MM.1S (cell line): ENCODE data around the gene PSMC3.
A peak's percentile ranks its signal among the peaks of the same experiment; 100 is the strongest.

Experiments
- DNase-seq: peaks from one replicate; pipeline ENCODE4 v3.0.0-alpha.2; 2015
- H2AFZ ChIP-seq: fragments of 300-600 bp; sonication (generic); 2 replicates; pipeline ENCODE4 v1.6.0; 2016; ENCODE audit warnings: antibody characterized with exemption, low read length
- H3F3A ChIP-seq: fragments of 300-600 bp; sonication (generic); 2 replicates; pipeline ENCODE4 v1.6.1; 2016; ENCODE audit warnings: mild to moderate bottlenecking, antibody characterized with exemption, low read length, moderate library complexity, mixed read lengths; ENCODE audit not compliant: insufficient read depth
- H3K27ac ChIP-seq: fragments of 300-600 bp; sonication (generic); 2 replicates; pipeline ENCODE4 v1.5.1; 2016; ENCODE audit warnings: mild to moderate bottlenecking, low read length
- H3K27me3 ChIP-seq: fragments of 300-600 bp; sonication (generic); replicated peaks from 2 replicates; pipeline ENCODE4 v1.6.0; 2016; ENCODE audit warnings: low read length; ENCODE audit not compliant: insufficient read depth
- H3K36me3 ChIP-seq: fragments of 300-600 bp; sonication (generic); replicated peaks from 2 replicates; pipeline ENCODE4 v1.6.1; 2016; ENCODE audit warnings: mild to moderate bottlenecking, low read length, mixed read lengths; ENCODE audit not compliant: insufficient read depth
- H3K4me1 ChIP-seq: fragments of 300-600 bp; sonication (generic); 2 replicates; pipeline ENCODE4 v1.6.1; 2016; ENCODE audit warnings: low read length, mixed read lengths
- H3K4me2 ChIP-seq: fragments of 300-600 bp; sonication (generic); 2 replicates; pipeline ENCODE4 v1.6.0; 2016; ENCODE audit warnings: low read depth, low read length
- H3K4me3 ChIP-seq: fragments of 300-600 bp; sonication (generic); 2 replicates; pipeline ENCODE4 v1.5.1; 2016; ENCODE audit warnings: low read length, mixed read lengths
- H3K79me2 ChIP-seq: fragments of 300-600 bp; sonication (generic); 2 replicates; pipeline ENCODE4 v1.6.1; 2016; ENCODE audit warnings: mixed run types, low read length, mixed read lengths
- H3K9ac ChIP-seq: fragments of 300-600 bp; sonication (generic); 2 replicates; pipeline ENCODE4 v1.6.1; 2016; ENCODE audit warnings: low read length, mixed read lengths
- H3K9me2 ChIP-seq: fragments of 300-600 bp; sonication (generic); replicated peaks from 2 replicates; pipeline ENCODE4 v1.6.1; 2016; ENCODE audit warnings: mild to moderate bottlenecking, low read length, mixed read lengths; ENCODE audit not compliant: insufficient read depth
- H3K9me3 ChIP-seq: fragments of 300-600 bp; sonication (generic); replicated peaks from 2 replicates; pipeline ENCODE4 v1.6.1; 2016; ENCODE audit warnings: mild to moderate bottlenecking, low read length, mixed read lengths; ENCODE audit not compliant: insufficient read depth
- H4K20me1 ChIP-seq: fragments of 300-600 bp; sonication (generic); 2 replicates; pipeline ENCODE4 v1.6.1; 2016; ENCODE audit warnings: mild to moderate bottlenecking, low read length, moderate library complexity, mixed read lengths; ENCODE audit not compliant: insufficient read depth
- EZH2 ChIP-seq: fragments of 300-600 bp; sonication (generic); optimal IDR thresholded peaks from 2 replicates; pipeline ENCODE3; 2017; ENCODE audit warnings: low read depth, mild to moderate bottlenecking, antibody characterized with exemption, low read length, mixed read lengths
- EZH2phosphoT487 ChIP-seq: fragments of 300-600 bp; sonication (generic); IDR thresholded peaks from 2 replicates; pipeline ENCODE4 v1.6.1; 2018; ENCODE audit warnings: antibody characterized with exemption, low read length
- TF ChIP-seq, protein P1 (sequence below): fragments of 300-600 bp; sonication (generic); IDR thresholded peaks from 2 replicates; pipeline ENCODE4 v1.5.1; 2016; ENCODE audit warnings: antibody characterized with exemption, low read length, mixed read lengths

Gene PSMC3

GRCh38 chr11:47376525-47377371 is 49.5 kb downstream of the PSMC3 start:
- no peak for TF ChIP-seq EZH2
- TF ChIP-seq, protein P1, sequence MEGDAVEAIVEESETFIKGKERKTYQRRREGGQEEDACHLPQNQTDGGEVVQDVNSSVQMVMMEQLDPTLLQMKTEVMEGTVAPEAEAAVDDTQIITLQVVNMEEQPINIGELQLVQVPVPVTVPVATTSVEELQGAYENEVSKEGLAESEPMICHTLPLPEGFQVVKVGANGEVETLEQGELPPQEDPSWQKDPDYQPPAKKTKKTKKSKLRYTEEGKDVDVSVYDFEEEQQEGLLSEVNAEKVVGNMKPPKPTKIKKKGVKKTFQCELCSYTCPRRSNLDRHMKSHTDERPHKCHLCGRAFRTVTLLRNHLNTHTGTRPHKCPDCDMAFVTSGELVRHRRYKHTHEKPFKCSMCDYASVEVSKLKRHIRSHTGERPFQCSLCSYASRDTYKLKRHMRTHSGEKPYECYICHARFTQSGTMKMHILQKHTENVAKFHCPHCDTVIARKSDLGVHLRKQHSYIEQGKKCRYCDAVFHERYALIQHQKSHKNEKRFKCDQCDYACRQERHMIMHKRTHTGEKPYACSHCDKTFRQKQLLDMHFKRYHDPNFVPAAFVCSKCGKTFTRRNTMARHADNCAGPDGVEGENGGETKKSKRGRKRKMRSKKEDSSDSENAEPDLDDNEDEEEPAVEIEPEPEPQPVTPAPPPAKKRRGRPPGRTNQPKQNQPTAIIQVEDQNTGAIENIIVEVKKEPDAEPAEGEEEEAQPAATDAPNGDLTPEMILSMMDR, result no peak
- no peak for TF ChIP-seq EZH2phosphoT487
- H3K9me3 ChIP-seq, result no peaks in the 10 kb centered on the region
- no peaks in the 10 kb centered on the region for H4K20me1 ChIP-seq
- 0 out of 2 replicates have a peak, but pooled peaks cover 7% of the 10 kb centered on the region for H3K4me1 ChIP-seq
- H3K4me3 ChIP-seq, result peak overlapping the region; percentile 56; the same call in 1 of the 2 replicates
- H3K79me2 ChIP-seq, result no peaks in the 10 kb centered on the region
- H3K4me2 ChIP-seq, result peak overlapping the region; percentile 35; the same call in 1 of the 2 replicates
- no peaks in the 10 kb centered on the region for H3K36me3 ChIP-seq
- no peak overlapping the region for H3K27ac ChIP-seq
- H3K9me2 ChIP-seq, result no peaks in the 10 kb centered on the region
- no peaks in the 10 kb centered on the region for H3K27me3 ChIP-seq
- peak overlapping the region; percentile 64; the same call in 1 of the 2 replicates for H3K9ac ChIP-seq
- H3F3A ChIP-seq, result no peaks in the 10 kb centered on the region
- H2AFZ ChIP-seq, result no peak overlapping the region
- no peak for DNase-seq

GRCh38 chr11:47376107-47376524 is 50.1 kb downstream of the PSMC3 start:
- H4K20me1 ChIP-seq, result no peaks in the 10 kb centered on the region

DNA sequence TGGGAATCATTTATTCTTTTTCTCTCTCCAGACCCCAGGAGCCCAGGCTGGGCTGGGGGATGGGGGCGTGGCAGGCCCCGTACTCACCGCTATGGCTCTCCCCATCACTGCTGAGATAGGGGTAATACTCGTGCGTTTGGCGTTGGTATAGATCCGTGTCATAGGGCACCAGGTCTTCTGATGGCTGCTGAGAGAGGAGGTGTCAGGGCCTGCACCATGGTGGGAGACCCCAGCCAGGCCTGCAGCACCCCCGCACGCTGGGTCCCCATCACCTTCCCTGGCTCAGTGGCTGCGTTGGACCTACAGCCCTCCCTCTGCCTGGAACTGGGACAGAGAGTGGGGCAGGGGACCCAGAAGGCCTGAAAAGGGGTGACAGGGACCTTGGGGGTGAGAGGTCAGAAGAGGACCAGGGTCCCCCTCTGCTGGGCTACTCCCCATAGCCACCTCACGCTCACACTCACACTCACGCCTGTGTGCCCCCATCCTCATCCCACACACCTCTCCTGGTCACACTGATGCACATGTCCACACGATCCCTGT is 50.6 kb downstream of the PSMC3 start:
- Histone ChIP-seq H3K9ac (no peak overlapping the region), H3K4me3 (no peak overlapping the region), H4K20me1 (no peaks in the 10 kb centered on the region), H3K4me2 (no peak overlapping the region), H3F3A (no peaks in the 10 kb centered on the region), H3K4me1 (0 out of 2 replicates have a peak, but pooled peaks cover 7% of the 10 kb centered on the region), H3K9me2 (no peaks in the 10 kb centered on the region), H3K9me3 (no peaks in the 10 kb centered on the region), H3K79me2 (no peaks in the 10 kb centered on the region), H3K27me3 (no peaks in the 10 kb centered on the region), H3K36me3 (no peaks in the 10 kb centered on the region), H3K27ac (no peak overlapping the region), H2AFZ (no peak overlapping the region)
- TF ChIP-seq, protein P1, result no peak
- TF ChIP-seq EZH2 (no peak), EZH2phosphoT487 (no peak)
- no peak for DNase-seq

More at GRCh38 chr11:47376107-47376524, 50.1 kb downstream of the PSMC3 start:
- no peaks in the 10 kb centered on the region for H3K36me3 ChIP-seq
- H3K4me3 ChIP-seq, result no peak overlapping the region
- no peak overlapping the region for H2AFZ ChIP-seq
- DNase-seq, result no peak
- no peaks in the 10 kb centered on the region for H3K9me3 ChIP-seq
- no peaks in the 10 kb centered on the region for H3K79me2 ChIP-seq
- no peak overlapping the region for H3K9ac ChIP-seq
- H3K27me3 ChIP-seq, result no peaks in the 10 kb centered on the region
- TF ChIP-seq EZH2 (no peak), EZH2phosphoT487 (no peak)
- TF ChIP-seq, protein P1, result no peak
- H3K4me1 ChIP-seq, result 0 out of 2 replicates have a peak, but pooled peaks cover 7% of the 10 kb centered on the region
- H3K9me2 ChIP-seq, result no peaks in the 10 kb centered on the region
- H3K27ac ChIP-seq, result no peak overlapping the region
- H3F3A ChIP-seq, result no peaks in the 10 kb centered on the region
- H3K4me2 ChIP-seq, result no peak overlapping the region
